ENCODE results near the gene NLRP5. TPM values are rescaled to one million over a fixed set of nuclear protein-coding genes. Genes with fewer than 3 reads are reported as not detected.
A peak's percentile ranks its signal among the peaks of the same experiment; 100 is the strongest.

Gene NLRP5
- total and polyA plus RNA-seq, 2 of the 8 experiments (the other 6 are each of a cell fraction or from before 2014, with no cell fraction given), result not detected

- Histone ChIP-seq H3K9ac (replicated peaks in 1 of 4; ENCODE audit: extremely low read depth in 1 of 4, low read depth in 3 of 4, low read length in 3 of 4) (no peak overlapping the region), H2AK5ac (ENCODE audit: low read depth, low read length) (no peak overlapping the region), H2BK5ac (ENCODE audit: low read depth, low read length) (no peak overlapping the region; the same call in 1 of the 2 replicates), H3K23ac (ENCODE audit: insufficient read length) (no peak overlapping the region), H2BK20ac (ENCODE audit: low read length) (no peak overlapping the region), H2BK12ac (ENCODE audit: low read depth, low read length) (no peak overlapping the region), H3K79me1 (ENCODE audit: low read depth, low read length) (peaks cover 21% of the 10 kb centered on the region), H3K14ac (ENCODE audit: insufficient read length) (no peak overlapping the region), H4K5ac (ENCODE audit: insufficient read length, low read depth, low read length) (no peak overlapping the region), H3K23me2 (ENCODE audit: low read depth, low read length) (no peaks in the 10 kb centered on the region), H4K20me1 (replicated peaks in 1 of 2; ENCODE audit: control insufficient read depth in 1 of 2, insufficient read depth in 2 of 2, low read length in 2 of 2) (peaks cover 23 to 27% of the 10 kb centered on the region in 2 experiments), H4K8ac (ENCODE audit: extremely low read depth, insufficient read depth, low read length) (peak overlapping the region; percentile 71; the same call in 1 of the 2 replicates), H3K4me1 (replicated peaks in 1 of 4; ENCODE audit: control insufficient read depth in 3 of 4, insufficient read depth in 4 of 4, low read length in 3 of 4) (peaks cover 0 to 15% (median 5%) of the 10 kb centered on the region in 4 experiments; a peak in 5 of 7 replicates), H3K4me2 (ENCODE audit: insufficient read depth in 1 of 2, low read depth in 2 of 2, low read length in 2 of 2) (no peak overlapping the region), H3K4ac (replicated peaks; ENCODE audit: insufficient read length, low read depth, low read length) (no peak overlapping the region), H3K18ac (ENCODE audit: extremely low read depth, low read length) (no peak overlapping the region), H2BK120ac (replicated peaks; ENCODE audit: low read depth, low read length) (no peak overlapping the region), H4K91ac (replicated peaks; ENCODE audit: insufficient read length, low read length) (no peak overlapping the region), H3K27ac (ENCODE audit: low read depth, low read length) (no peak overlapping the region), H2AFZ (ENCODE audit: low read length) (no peak overlapping the region), H2BK15ac (ENCODE audit: low read length) (no peak overlapping the region), H3K9me3 (ENCODE audit: insufficient read depth in 2 of 2, low read depth in 1 of 2, low read length in 1 of 2) (no peaks in the 10 kb centered on the region), H3K27me3 (replicated peaks in 1 of 4; ENCODE audit: control insufficient read depth in 3 of 4, extremely low read depth in 1 of 4, insufficient read depth in 3 of 4, low read length in 3 of 4) (no peaks in the 10 kb centered on the region), H3K4me3 (ENCODE audit: extremely low read depth in 1 of 4, insufficient read depth in 2 of 4, low read depth in 3 of 4, low read length in 4 of 4) (no peak overlapping the region), H3K36me3 (ENCODE audit: control insufficient read depth in 2 of 4, insufficient read depth in 4 of 4, low read length in 3 of 4) (peaks cover 2 to 14% (median 8%) of the 10 kb centered on the region in 4 experiments; a peak in 4 of 8 replicates), H3K56ac (replicated peaks; ENCODE audit: insufficient read length, low read depth, low read length) (no peak overlapping the region), H3K79me2 (ENCODE audit: control insufficient read depth in 1 of 2, insufficient read depth in 2 of 2, low read length in 2 of 2) (peaks cover 0 to 43% of the 10 kb centered on the region in 2 experiments; a peak in 2 of 4 replicates)
- TF ChIP-seq RAD21 (IDR thresholded peaks at IDR 0.05 in 1 of 2, conservative IDR thresholded peaks at IDR 0.05 in 1 of 2; ENCODE audit: low read depth in 2 of 2, low read length in 2 of 2) (peak in 1 of 2 experiments; percentile 22; a peak in 2 of 4 replicates), TAF1 (IDR thresholded peaks at IDR 0.05; ENCODE audit: low read depth, low read length) (no peak), SIX5 (IDR thresholded peaks at IDR 0.05; ENCODE audit: low read depth, low read length) (no peak)
- TF ChIP-seq, protein P1, sequence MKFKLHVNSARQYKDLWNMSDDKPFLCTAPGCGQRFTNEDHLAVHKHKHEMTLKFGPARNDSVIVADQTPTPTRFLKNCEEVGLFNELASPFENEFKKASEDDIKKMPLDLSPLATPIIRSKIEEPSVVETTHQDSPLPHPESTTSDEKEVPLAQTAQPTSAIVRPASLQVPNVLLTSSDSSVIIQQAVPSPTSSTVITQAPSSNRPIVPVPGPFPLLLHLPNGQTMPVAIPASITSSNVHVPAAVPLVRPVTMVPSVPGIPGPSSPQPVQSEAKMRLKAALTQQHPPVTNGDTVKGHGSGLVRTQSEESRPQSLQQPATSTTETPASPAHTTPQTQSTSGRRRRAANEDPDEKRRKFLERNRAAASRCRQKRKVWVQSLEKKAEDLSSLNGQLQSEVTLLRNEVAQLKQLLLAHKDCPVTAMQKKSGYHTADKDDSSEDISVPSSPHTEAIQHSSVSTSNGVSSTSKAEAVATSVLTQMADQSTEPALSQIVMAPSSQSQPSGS (IDR thresholded peaks at IDR 0.05; ENCODE audit: low read length), result no peak
- ChIA-PET CTCF (ENCODE audit: partially characterized antibody) (interaction anchor here (1.2 to 2.0 kb wide), 2 partner anchors 10 to 17 kb away, joined by 4 to 6 read pairs; no protein-coding TSS in a partner anchor), POLR2A (ENCODE audit: partially characterized antibody) (interaction anchor here (0.7 to 3.6 kb wide), 2 partner anchors 8 to 25 kb away, joined by 3 to 15 read pairs; no protein-coding TSS in a partner anchor)
- FAIRE-seq, result no peak
- 94% methylated on average over 14 of the region's 14 CpGs; no CpG with 5 or more reads in 1 of the 2 experiments for WGBS, 2 experiments (ENCODE audit: extremely low coverage in 1 of 2, insufficient coverage in 1 of 2, insufficient read length in 1 of 2, insufficient replicate concordance in 2 of 2, low coverage in 1 of 2, low lambda C conversion rate in 2 of 2, missing lambda C conversion rate in 1 of 2)
- DNase-seq (ENCODE audit: low read depth in 1 of 2, low spot score in 2 of 2), result no peak
Observed at GRCh38 chr19:56089344-56089743, 102.8 kb downstream of the NLRP5 start.
